Heart right ventricle (tissue), 16 donors: ENCODE measurements around the gene PIK3CG. TPM values are rescaled to one million over a fixed set of nuclear protein-coding genes. Genes with fewer than 3 reads are reported as not detected.
"Not testable (repeated sequence)": the region's sequence is repeated elsewhere in the genome, so short reads cannot be mapped to it uniquely, and the experiment has no call there.

Experiments used
- ATAC-seq, 8 donors: fragments of 200-7000 bp; cut with Tn5 transposase; one replicate each; pipeline ENCODE4 v1.9.1; 2020; ENCODE audit warnings: mild to moderate bottlenecking in 8 of 8, moderate library complexity in 8 of 8, moderate number of reproducible peaks in 1 of 8
- DNase-seq, 2 donors: peaks; one replicate each; pipeline ENCODE4 v3.0.0-alpha.2; 2020
- H3K27ac ChIP-seq, 10 donors: fragments of 200-600 bp; sonication (generic) in 2 of 10; one replicate each; pipeline versions ENCODE4 v1.5.0 to v1.8.0; 2020 to 2022; ENCODE audit warnings: mild to moderate bottlenecking in 3 of 10
- H3K27me3 ChIP-seq, 7 donors: fragments of 200-600 bp; one replicate each; pipeline ENCODE4 v1.8.0; 2021 to 2022; ENCODE audit warnings: mild to moderate bottlenecking in 2 of 7
- H3K36me3 ChIP-seq, 9 donors: fragments of 200-600 bp; sonication (generic) in 1 of 9; one replicate each; pipeline versions ENCODE4 v1.5.0 to v1.8.0; 2020 to 2022; ENCODE audit warnings: mild to moderate bottlenecking in 2 of 9
- H3K4me1 ChIP-seq, 9 donors: fragments of 200-600 bp; sonication (generic) in 1 of 9; one replicate each; pipeline versions ENCODE4 v1.5.0 to v1.8.0; 2020 to 2022; ENCODE audit warnings: mild to moderate bottlenecking in 4 of 9
- H3K4me3 ChIP-seq, 10 donors: fragments of 200-600 bp; sonication (generic) in 2 of 10; one replicate each; pipeline versions ENCODE4 v1.5.0 to v1.8.0; 2020 to 2022; ENCODE audit warnings: mild to moderate bottlenecking in 7 of 10, moderate library complexity in 2 of 10
- H3K9me3 ChIP-seq, 11 donors: fragments of 200-600 bp in 10 of 11; sonication (generic) in 2 of 11; one replicate each; pipeline versions ENCODE4 v1.5.0 to v1.8.0; 2013 to 2022; ENCODE audit warnings: mild to moderate bottlenecking in 2 of 11, control low read depth in 1 of 11, moderate library complexity in 1 of 11
- CTCF ChIP-seq, 9 donors: fragments of 200-600 bp; sonication (generic) in 2 of 9; IDR thresholded peaks; one replicate each; pipeline versions ENCODE4 v1.5.0 to v1.8.0; 2021 to 2022; ENCODE audit warnings: antibody characterized with exemption in 9 of 9, mild to moderate bottlenecking in 5 of 9, moderate library complexity in 1 of 9
- WGBS, 2 donors: extraction: QIAGEN DNeasy Blood & Tissue Kit; methylation state at CpG; one replicate each; pipeline ENCODE4 v1.1.7; 2013; ENCODE audit warnings: inconsistent platforms in 1 of 2; 5-methylcytosine and 5-hydroxymethylcytosine counted together
- intact Hi-C, 10 donors: fragments of 100-400 bp; cut with DNase I; formaldehyde crosslinking; loops; one replicate each; pipeline versions ENCODE4 v1.11.1 to v1.14.2; 2022
- polyA plus RNA-seq, 2 donors: library from polyadenylated mRNA; stranded (reverse); fragments of 200-250 nt; gene quantifications; one replicate each; pipeline ENCODE4 v1.2.3, GENCODE V29; 2013
- total RNA-seq, 10 donors: library from RNA; stranded (reverse); fragmentation: NEBNext Ultra II Directional in 3 of 10; extraction: Animal tissue kit (Norgen Biotek cat#: 25700) in 3 of 10; gene quantifications; one replicate each; pipeline versions ENCODE4 v1.2.1 to v1.2.4, GENCODE V29; 2021 to 2023
- donor health status: Arrhythmogenic right ventricular cardiomyopathy.
- donor health status: ischemic (EF 13 %, LVEDD 7.1; RV severe dilation, severe dysfunction).
- donor health status: healthy with polysubstance abuse.
- donor health status: DM: no; HTN: yes; CAD: no.
- donor health status: DM: no; HTN: no; CAD: no.
- donor health status: ischemic (EF 25% LVEDD 6.9; RV normal size, moderate dysfunction).
- donor health status: ischemic (EF 25% LVEDD 5.7; RV mildly dilated, moderate dysfunction).
- donor health status: healthy.
- donor health status: DM: yes; HTN: yes; CAD: no.
- donor health status: Ischemic cardiomyopathy.
- donor health status: ischemic (EF 35%, LVEDD 5.7; RV mildly dilated, moderate dysfunction).
- donor health status: nonischemic (EF 11% LVEDD 7.7; RV severe dilation, severe dysfunction).
- donor health status: DM: yes; HTN: yes; CAD: no.
- donor health status: PGD.
- donor health status: ischemic (EF 29% LVEDD 5.4; RV normal size, mild dysfunction).
- donor health status: nonischemic (EF 23%, LVEDD 6.1; RV moderate dilation, normal function).

The PIK3CG gene
- total and polyA plus RNA-seq, 12 donors: 0.16 to 6.8 (median 2.0) TPM

GRCh38 chr7:106952001-106952657 lies 87.0 kb downstream of the PIK3CG start:
- Histone ChIP-seq H3K4me3 (no peak overlapping the region), H3K4me1 (peaks cover 0 to 6% (median 0%) of the 10 kb centered on the region in 9 donors), H3K27me3 (no peaks in the 10 kb centered on the region), H3K9me3 (peaks cover 0 to 7% (median 0%) of the 10 kb centered on the region in 11 donors), H3K27ac (peak overlapping the region in 1 of 10 donors; percentile 51), H3K36me3 (no peaks in the 10 kb centered on the region)
- intact Hi-C loops: loop anchor here in 1 of 10 donors (10.0 kb wide), 1 partner anchor 93 kb away; the partner anchor contains the start of gene PRKAR2B
- 81 to 84% methylated on average over 7 of the region's 7 CpGs for WGBS, 2 donors
- TF ChIP-seq CTCF (IDR thresholded peaks at IDR 0.05): no peak
- DNase-seq (no peak), ATAC-seq (no peak)

- peak overlapping the region in 1 of 10 donors; percentile 51 for H3K27ac ChIP-seq
- TF ChIP-seq CTCF (IDR thresholded peaks at IDR 0.05): no peak
These were observed 87.7 kb downstream of the PIK3CG start for GRCh38 chr7:106952658-106953231.

GRCh38 chr7:106954840-106955239 lies 89.8 kb downstream of the PIK3CG start:
- ATAC-seq: no peak
- intact Hi-C loops: loop anchor here in 1 of 10 donors (10.0 kb wide), 1 partner anchor 90 kb away; the partner anchor contains the start of gene PRKAR2B
- whole genome bisulfite sequencing, 2 donors: 92 to 98% methylated on average over 2 of the region's 2 CpGs

More at GRCh38 chr7:106952658-106953231, 87.7 kb downstream of the PIK3CG start:
- Histone ChIP-seq H3K9me3 (peaks cover 0 to 7% (median 0%) of the 10 kb centered on the region in 11 donors), H3K4me3 (no peak overlapping the region), H3K27me3 (no peaks in the 10 kb centered on the region), H3K4me1 (peaks cover 0 to 6% (median 0%) of the 10 kb centered on the region in 9 donors), H3K36me3 (no peaks in the 10 kb centered on the region)
- WGBS, 2 donors: 38 to 49% methylated on average over 5 of the region's 5 CpGs
- ATAC-seq (peak; percentile 17 to 83 (median 76)), DNase-seq (peak; percentile 21 to 23)
- intact Hi-C loops: loop anchor here in 1 of 10 donors (10.0 kb wide), 1 partner anchor 92 kb away; the partner anchor contains the start of gene PRKAR2B

GRCh38 chr7:106955857-106956256 lies 90.8 kb downstream of the PIK3CG start:
- not testable (repeated sequence) for ATAC-seq

More at GRCh38 chr7:106954840-106955239, 89.8 kb downstream of the PIK3CG start:
- H3K27me3 ChIP-seq: no peaks in the 10 kb centered on the region
- no peak overlapping the region for H3K4me3 ChIP-seq
- H3K9me3 ChIP-seq: peaks cover 0 to 7% (median 0%) of the 10 kb centered on the region in 11 donors
- H3K36me3 ChIP-seq: no peaks in the 10 kb centered on the region
- no peak overlapping the region for H3K27ac ChIP-seq
- peaks cover 0 to 10% (median 0%) of the 10 kb centered on the region in 9 donors for H3K4me1 ChIP-seq
- TF ChIP-seq CTCF (IDR thresholded peaks at IDR 0.05): no peak
- DNase-seq: no peak

More at GRCh38 chr7:106955857-106956256, 90.8 kb downstream of the PIK3CG start:
- H3K4me1 ChIP-seq: peaks cover 0 to 10% (median 0%) of the 10 kb centered on the region in 9 donors
- not testable (repeated sequence) for H3K4me3 ChIP-seq, H3K36me3 ChIP-seq, DNase-seq, H3K27ac ChIP-seq, H3K27me3 ChIP-seq, H3K9me3 ChIP-seq
- intact Hi-C loops: loop anchor here in 1 of 10 donors (10.0 kb wide), 1 partner anchor 89 kb away; the partner anchor contains the start of gene PRKAR2B
- 66 to 75% methylated on average over 1 of the region's 1 CpG for WGBS, 2 donors

Other genes starting within 250 kb of the PIK3CG start
- gene CCDC71L, start 204.1 kb upstream of the PIK3CG start, total RNA-seq: 10 to 100 TPM in 1 of 10 donors, 1 to 10 TPM in 9; 4.5 to 12.2 (median 5.7) TPM
- 1 to 10 TPM; 3.0 to 4.2 TPM for gene CCDC71L, start 204.1 kb upstream of the PIK3CG start, polyA plus RNA-seq
- gene PRKAR2B, start 179.4 kb downstream of the PIK3CG start, total RNA-seq: 10 to 100 TPM; 18.8 to 42.5 (median 24.9) TPM
- 1 to 10 TPM; 5.4 to 8.2 TPM for gene PRKAR2B, start 179.4 kb downstream of the PIK3CG start, polyA plus RNA-seq